Fibroblast of peridontal ligament (primary cell): Measurements from ENCODE around the gene BICRAL.
A peak's percentile ranks its signal among the peaks of the same experiment; 100 is the strongest.
"Not testable (repeated sequence)": the region's sequence is repeated elsewhere in the genome, so short reads cannot be mapped to it uniquely, and the experiment has no call there.

Source experiments
- DNase-seq: peaks from one replicate; pipeline ENCODE4 v3.0.0-alpha.2; 2010; ENCODE audit errors: extremely low read depth

The BICRAL gene, protein sequence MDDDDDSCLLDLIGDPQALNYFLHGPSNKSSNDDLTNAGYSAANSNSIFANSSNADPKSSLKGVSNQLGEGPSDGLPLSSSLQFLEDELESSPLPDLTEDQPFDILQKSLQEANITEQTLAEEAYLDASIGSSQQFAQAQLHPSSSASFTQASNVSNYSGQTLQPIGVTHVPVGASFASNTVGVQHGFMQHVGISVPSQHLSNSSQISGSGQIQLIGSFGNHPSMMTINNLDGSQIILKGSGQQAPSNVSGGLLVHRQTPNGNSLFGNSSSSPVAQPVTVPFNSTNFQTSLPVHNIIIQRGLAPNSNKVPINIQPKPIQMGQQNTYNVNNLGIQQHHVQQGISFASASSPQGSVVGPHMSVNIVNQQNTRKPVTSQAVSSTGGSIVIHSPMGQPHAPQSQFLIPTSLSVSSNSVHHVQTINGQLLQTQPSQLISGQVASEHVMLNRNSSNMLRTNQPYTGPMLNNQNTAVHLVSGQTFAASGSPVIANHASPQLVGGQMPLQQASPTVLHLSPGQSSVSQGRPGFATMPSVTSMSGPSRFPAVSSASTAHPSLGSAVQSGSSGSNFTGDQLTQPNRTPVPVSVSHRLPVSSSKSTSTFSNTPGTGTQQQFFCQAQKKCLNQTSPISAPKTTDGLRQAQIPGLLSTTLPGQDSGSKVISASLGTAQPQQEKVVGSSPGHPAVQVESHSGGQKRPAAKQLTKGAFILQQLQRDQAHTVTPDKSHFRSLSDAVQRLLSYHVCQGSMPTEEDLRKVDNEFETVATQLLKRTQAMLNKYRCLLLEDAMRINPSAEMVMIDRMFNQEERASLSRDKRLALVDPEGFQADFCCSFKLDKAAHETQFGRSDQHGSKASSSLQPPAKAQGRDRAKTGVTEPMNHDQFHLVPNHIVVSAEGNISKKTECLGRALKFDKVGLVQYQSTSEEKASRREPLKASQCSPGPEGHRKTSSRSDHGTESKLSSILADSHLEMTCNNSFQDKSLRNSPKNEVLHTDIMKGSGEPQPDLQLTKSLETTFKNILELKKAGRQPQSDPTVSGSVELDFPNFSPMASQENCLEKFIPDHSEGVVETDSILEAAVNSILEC

DNA sequence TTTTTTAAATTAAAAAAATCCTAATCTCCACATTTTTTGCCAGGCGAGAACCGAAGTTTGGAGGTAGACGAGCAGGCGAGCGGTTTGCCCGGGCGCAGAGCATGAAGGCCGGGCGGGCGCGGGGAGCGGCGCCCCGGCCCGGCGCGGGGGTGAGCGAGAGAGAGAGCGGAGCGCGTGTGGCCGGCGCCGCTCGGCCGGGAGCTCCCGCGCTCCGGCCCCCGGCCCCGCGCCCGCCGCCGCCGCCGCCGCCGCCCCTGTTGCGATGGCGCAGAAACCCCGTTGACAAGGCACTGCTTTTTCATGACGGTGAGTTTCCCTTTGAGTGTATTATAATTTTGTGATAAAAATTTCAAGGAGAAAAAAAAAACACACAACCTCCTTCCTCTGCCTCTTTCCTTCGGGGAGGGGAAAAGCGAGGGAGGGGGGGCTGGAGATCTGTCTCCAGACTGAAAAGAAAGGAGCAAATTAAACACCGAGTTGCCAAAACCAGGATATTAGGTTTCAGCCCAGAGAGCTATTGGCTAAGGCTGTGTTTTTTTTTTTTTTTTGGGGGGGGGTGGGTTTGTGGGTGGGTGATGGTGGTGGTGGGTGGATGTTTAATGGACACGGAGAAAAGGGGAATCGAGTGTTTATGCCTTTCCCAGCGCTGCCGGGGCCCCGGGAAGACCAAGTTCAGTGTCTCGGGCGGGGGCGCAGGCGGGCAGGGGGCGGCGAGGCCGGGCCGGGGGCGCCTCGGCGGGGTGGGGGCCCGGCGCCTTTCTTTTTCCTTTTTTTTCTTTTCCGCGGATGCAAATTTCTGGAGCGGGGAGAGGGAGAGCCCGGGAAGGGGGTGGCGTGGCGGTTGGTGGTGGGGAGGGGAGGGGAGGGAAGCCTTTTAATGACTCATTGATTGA is at the start of gene BICRAL:
BICRAL (plus strand) TSS at position 257 of the 893 bp plus-strand sequence. CDS start 39,971 bp downstream, outside the sequence.
- DNase-seq: peak; percentile 89

DNA sequence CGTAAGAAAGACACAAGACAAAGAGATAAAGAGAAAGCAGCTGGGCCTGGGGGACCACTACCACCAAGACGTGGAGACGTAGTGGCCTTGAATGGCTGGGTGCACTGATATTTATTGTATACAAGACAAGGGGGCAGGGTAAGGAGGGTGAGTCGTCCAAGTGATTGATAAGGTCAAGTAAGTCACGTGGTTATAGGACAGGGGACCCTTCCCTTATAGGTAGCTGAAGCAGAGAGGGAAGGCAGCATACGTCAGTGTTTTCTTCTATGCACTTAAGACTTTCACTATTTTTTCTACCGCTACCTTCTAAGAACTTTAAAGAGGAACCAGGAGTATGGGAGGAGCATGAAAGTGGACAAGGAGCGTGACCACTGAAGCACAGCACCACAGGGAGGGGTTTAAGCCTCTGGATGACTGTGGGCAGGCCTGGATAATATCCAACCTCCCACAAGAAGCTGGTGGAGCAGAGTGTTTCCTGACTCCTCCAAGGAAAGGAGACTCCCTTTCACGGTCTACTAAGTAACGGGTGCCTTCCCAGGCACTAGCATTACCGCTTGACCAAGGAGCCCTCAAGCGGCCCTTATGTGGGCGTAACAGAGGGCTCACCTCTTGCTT is 47.9 kb upstream of the BICRAL start:
- not testable (repeated sequence) for DNase-seq

DNA sequence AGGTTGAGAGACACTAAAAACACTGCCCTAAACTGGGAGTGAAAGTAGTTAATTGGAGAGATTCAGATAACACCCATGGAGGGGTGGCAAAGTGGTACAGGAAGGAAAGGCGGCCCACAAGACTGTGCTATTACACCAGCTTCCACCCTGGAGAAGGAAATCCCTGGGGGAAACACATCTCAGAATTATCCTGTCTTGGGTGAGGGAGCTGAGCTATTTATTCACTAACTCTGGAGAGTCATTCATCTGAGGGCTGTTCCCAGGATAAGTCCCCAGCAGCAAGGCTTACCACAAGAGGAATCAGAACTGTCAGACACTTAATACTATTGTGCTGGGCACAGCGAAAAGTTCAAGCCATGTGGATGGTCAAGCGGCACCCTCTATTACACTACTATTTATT is 45.9 kb upstream of the BICRAL start:
- DNase-seq: no peak

DNA sequence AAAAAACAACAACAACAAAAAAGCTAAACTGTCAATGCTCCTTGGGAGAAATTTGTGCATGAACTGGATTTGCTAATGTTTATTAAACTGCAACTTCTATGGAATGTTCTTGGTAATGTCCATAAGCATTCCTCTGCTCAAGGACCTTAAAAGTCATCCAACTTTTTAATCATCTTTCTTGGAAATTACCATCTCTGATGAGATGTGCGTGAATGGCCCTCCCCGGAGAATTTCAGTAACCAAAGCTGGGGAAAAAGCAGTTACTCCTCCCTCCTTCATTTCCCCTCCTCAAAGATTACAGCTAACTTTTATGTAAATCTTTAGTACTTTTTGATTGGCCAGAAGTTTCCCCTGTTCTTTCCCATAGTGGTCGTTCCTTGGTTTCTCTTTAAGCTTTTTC is 41.1 kb upstream of the BICRAL start:
- DNase-seq: peak; percentile 93

DNA sequence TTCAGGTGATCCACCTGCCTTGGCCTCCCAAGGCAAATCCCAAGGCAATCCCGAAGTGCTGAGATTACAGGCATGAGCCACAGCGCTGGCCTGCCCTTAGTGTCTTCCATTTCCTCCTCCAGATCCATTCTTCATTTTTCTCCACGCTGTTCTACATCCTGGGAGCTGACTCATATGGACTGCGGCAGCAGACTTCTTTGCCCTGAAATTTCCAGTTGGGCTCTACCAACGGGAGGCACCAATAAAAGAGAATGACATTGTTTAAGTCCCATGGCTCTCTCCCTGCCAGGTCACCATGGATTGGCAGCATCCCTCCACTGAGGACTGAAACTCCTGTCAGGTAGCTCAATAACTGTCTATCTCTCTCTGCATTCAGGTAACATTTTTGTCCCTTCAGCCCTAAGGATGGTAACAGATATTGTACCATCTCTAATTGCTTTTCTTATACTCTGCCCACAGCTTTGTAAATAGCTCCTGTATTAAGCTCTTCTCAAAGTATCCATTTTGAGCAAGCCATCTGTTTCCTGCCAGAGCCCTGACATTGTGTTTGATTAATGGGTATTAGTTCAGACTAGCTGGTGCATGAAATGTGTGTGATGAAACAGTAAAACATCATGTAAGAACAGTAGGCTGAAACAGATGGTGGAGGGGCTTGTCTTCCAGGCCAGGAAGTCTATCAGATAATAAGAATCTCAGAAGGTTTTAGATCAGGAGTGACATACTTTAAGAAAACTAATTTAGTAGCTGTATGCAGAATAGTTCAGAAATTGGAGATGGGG is 39.5 kb upstream of the BICRAL start:
- DNase-seq: no peak

DNA sequence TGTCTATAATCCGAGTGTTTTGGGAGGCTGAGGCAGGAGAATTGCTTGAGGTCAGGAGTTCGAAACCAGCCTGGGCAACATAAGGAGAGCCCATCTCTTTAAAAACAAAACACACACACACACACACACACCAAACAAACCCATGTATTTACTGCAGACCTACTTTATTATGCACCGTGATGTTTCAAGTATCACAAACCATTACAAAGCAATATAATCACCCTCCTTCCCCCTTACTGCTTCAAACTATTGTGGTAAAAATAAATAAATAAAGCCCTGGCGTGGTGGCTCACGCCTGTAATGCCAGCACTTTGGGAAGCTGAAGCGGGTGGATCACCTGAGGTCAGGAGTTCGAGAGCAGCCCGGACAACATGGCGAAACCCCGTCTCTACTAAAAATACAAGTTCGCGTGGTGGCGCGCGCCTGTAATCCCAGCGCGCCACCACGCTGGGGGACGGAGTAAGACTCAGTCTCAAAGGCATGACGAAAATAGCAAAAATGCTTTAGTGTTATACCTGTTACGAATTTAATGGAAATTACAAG is 37.4 kb upstream of the BICRAL start:
- DNase-seq: no peak

DNA sequence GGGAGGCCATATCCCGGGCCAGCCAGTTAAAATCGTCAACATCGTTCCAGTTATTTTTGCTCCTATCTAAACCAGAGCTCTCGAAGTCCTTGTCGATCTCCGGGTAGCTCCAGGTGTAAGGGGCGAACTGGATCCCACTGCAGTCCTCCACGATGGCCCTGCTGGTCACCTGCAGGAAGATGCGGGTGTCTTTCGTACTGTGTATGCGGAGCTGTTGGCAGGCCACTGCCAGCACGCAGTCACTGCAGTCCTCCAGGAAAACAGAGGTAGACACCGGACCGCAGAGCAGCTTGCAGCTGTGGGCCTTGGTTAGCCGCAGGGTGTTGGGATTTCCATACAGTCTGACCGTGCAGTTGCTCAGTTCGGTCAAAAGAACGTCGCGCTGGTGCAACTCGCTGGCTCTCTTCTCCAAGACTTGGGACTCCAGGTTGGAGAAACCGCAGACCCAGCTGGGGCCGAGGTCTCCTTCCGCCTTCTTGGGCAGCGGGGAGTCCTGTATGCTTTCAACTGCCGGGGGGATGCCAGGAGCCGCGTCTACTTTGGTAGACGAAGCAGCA is 36.7 kb upstream of the BICRAL start:
- peak; percentile 31 for DNase-seq

DNA sequence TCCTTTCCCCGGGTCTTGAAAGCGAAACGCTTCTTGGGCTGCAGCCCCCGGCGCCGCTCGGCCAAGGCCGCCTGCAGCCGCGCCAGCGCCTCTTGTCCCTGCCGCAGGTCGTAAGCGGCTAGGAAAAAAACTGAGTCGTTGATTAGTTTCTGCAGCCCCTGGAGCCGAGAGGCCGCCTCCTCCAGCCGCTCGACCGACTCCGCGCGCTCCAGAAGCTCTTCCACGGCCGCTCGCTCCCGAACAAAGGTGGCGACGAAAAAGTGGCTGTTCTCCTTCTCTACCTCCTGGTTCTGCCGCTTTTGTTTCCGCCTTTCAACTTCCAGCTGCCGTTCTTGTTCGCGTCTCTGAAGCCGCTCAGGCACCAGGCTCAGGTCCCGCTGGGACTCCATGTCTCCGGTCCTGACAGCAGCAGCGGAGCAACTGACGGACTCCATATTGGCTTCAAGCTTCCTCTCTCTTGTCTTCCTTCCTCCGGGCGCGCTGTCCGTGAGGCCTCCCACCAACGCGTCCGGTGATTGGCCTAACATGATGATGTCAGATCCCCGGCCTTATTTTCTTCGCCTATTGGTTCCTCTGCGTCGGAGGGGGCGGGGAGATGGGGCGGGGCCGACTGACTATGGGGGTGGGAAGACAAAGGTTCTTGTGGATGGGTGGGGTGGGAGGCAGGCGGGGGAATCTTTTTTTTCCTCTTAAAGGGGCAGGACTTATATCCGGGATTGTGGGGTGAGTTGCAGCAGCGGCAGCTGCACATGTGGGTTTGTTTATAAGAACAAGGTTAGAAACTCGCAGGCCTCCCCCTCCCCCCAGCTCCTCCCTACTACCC is 36.0 kb upstream of the BICRAL start, which contains the start of gene TBCC:
TBCC (minus strand) TSS at position 464 of the 823 bp plus-strand sequence; CDS start at position 434, 30 bp downstream.
- peak; percentile 98 for DNase-seq

DNA sequence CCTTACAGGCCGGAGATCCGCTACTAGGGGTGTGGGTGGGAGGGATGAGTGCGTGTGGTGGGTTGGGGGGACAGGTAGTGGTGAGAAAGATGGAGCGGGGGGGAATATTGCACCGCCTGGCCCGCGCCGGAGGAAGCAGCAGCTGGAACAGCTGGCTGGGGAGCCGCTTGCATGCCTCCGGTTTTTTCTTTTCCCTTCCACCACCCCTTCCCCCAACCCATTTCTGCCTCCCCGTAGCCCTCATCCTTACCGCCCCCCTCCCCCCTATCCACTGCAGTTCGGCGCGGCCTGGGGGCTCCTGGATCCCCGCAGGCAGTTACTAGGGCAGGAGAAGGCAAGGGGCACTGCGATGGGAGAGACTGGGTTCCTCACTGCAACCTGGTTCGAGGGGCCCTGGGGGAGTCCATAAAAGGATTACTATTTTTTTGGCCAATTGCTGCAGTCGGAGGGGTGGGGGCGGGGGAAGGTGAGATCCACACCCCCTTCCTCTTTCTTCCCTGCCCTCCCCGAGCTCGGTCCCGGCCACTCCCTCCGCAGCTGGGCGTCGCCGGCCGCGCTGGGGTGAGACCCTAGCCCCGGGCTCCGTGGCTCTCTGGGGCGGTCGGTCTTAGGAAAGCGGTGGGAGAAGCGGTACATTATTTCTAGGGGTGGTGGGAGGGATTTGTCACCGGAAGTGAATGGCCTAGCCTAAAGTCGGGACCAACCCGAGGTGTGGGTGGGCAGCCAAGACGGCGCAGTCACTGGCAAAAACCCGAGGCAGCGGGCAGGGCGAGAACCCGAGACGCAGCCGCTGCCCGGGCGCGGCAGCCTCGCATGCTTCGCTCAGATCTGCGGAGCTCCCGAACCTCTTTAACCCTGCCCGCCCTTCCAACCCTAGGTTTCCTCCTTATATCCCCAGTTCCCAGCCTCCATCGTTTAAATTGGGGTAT is 35.1 kb upstream of the BICRAL start:
- peak; percentile 88 for DNase-seq

DNA sequence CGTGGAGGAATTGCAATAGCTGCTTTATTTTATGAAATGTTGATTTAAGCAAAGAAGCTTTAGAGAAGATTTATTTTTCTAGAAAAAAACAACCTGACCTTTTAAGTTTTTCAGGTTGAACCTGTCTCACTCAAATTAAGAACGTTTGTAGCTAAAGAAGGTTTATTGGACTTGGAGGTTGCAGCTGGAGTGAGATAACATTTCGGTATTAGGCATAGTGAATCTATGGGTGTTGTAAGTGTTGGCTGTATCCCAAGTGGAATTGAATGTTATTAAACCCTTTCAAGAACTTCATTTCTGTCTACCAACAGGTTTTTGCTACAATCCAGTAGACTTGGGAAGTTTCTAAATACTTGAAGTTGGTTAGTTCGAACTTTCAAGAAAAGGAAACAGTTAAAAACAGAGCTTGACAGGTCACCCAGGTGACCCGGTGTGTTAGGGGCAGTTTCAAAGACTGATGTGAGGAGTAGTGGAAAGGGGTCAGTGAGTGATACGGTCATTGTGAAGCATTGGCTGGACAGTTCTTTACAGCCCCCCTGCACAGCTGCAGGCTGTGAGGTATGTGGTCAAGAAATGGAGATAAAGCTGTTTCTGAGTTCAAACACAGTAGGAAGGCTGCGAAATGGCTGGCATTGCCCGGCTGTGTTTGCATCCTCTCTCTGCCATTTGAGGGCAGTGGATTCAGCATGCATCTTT is 33.5 kb upstream of the BICRAL start:
- no peak for DNase-seq

DNA sequence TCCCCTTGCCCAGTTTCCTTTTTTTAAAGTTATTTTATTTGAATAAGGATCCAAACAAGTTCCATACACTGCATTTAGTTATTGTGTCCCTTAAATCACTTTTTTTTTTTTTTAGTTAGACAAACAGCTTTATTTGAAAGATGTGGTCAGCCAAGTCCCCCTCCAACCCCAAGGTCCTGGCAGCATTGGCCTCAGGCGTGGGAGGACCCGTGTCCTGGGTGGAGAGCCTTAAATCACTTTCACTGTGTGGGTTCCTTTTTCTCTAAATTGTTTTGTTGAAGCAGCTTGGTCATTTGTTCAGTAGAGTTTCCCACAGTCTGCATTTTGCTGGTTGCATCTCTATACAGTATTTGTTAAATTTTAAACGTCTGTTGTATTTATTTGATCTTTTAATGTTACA is 30.8 kb upstream of the BICRAL start:
- DNase-seq: no peak

DNA sequence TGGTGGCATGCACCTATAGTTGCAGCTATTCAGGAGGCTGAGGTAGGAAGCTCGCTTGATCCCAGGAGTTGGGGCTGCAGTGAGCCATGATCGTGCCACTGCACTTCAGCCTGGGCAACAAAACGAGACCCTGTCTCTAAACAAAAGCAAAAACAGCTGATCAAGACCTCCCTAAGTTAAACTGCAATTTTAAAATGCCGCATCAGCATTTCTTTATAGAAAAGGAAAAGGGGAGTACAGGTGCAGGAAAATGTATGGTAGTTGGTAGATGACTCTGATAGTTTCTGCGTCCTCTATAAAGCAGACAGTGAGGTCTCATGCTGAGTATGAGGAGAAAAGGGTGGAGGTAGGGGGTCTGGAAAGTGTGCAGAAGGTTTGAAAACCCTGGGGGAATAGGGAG is 27.1 kb upstream of the BICRAL start:
- DNase-seq: no peak

DNA sequence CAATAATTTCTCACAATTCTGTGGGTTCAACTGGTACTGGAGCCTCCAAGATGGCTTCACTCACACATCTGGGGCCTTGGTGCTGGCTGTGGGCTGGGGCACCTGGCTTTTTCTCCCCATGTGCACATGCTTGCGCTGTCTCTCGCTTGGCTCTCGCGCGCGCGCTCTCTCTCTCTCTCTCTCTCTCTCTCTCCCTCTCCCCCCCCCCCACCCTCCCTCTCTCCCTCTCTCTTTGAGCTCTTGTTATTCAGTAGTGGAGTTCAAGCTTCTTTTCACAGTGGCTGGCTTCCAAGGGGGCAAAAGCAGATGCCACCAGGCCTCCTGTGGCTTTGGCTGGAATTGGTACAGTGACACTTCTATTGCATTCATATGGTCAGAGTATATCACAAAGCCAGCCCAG is 25.1 kb upstream of the BICRAL start:
- DNase-seq: no peak

DNA sequence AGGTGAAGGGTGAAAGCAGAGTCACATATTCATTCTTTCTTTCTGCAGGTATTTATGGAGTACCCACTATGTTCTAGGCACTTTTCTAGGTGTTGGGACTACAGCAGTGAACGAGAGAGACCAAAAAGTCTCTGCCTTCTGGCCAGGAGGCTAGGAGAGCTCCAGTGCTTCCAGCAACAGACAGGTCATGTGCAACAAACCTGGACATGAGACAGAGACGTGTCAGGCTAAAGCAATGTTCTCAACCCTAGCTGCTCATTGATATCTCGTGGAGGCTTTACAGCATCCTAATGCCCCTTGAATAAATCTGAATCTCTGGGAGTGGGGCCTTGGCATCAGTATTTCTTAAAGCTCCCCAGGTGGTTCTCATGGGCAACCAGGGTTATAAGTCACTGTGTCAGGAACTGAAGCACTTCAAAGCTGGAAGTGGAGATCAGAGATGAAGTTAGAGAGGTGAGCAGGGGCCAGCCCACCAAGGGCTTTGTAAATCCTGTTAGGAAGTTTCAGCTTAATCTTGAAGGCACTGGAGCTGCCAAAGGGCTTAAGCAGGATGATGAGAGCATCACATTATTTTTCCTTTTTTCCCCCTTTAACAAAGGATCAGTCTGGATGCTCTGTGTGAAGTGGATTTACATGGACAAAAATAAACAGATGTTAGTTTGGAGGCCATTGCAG is 23.0 kb upstream of the BICRAL start:
- DNase-seq: no peak

DNA sequence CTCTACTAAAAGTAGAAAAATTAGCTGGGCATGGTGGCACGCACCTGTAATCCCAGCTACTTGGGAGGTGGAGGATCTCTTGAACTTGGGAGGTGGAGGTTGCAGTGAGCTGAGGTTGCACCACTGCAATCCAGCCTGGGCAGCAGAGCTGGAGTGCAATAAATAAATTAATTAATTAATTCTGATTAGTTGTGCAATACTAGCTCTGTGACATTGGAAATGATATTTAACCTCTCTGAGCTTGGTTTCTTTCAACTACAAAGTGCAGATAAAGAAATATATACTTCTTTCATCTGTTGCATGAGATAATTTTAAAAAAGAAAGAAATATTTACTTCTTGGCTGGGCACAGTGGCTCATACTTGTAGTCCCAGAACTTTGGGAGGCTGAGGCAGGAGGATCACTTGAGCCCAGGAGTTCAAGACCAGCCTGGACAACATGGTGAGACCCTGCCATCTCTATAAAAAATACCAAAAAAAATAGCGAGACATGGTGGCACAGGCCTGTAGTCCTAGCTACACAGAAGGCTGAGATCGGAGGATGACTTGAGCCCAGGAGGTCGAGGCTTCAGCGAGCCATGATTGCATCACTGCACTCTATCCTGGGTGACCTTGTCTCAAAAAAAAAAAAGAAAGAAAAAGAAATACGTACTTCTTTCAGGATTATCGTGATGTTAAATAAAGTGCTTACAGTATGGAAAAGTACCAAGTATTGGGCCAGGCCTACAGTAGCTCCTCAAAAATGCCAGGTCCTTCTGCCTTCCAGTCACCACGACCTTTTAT is 20.4 kb upstream of the BICRAL start:
- DNase-seq: no peak
